Measurements from ENCODE around the gene FOXD4L6.
"Not testable (repeated sequence)": the region's sequence is repeated elsewhere in the genome, so short reads cannot be mapped to it uniquely, and the experiment has no call there.

The FOXD4L6 gene

GRCh38 chr9:41082358-41082757 is 46.1 kb downstream of the FOXD4L6 start:
- H3K27me3 ChIP-seq (ENCODE audit: insufficient read depth, poor library complexity, severe bottlenecking); ATAC-seq (ENCODE audit: low read depth); H3K9me3 ChIP-seq (ENCODE audit: severe bottlenecking); H3K27ac ChIP-seq (ENCODE audit: poor library complexity, severe bottlenecking); H3K36me3 ChIP-seq (ENCODE audit: low read depth); DNase-seq (ENCODE audit: low spot score); H3K4me1 ChIP-seq (ENCODE audit: insufficient read depth, poor library complexity, severe bottlenecking); H3K4me3 ChIP-seq (ENCODE audit: severe bottlenecking): not testable (repeated sequence)

GRCh38 chr9:41079464-41079863 is 49.0 kb downstream of the FOXD4L6 start:
- not testable (repeated sequence) for H3K4me3 ChIP-seq (ENCODE audit: severe bottlenecking); H3K27ac ChIP-seq (ENCODE audit: poor library complexity, severe bottlenecking); H3K4me1 ChIP-seq (ENCODE audit: insufficient read depth, poor library complexity, severe bottlenecking); H3K9me3 ChIP-seq (ENCODE audit: severe bottlenecking); ATAC-seq (ENCODE audit: low read depth); H3K36me3 ChIP-seq (ENCODE audit: low read depth); H3K27me3 ChIP-seq (ENCODE audit: insufficient read depth, poor library complexity, severe bottlenecking); DNase-seq (ENCODE audit: low spot score)

- H3K27me3 ChIP-seq (ENCODE audit: insufficient read depth, poor library complexity, severe bottlenecking); DNase-seq (ENCODE audit: low spot score): not testable (repeated sequence)
- ATAC-seq (ENCODE audit: low read depth): peak; percentile 49
Measured at GRCh38 chr9:41077586-41077985, 50.9 kb downstream of the FOXD4L6 start.

More at GRCh38 chr9:41077586-41077985, 50.9 kb downstream of the FOXD4L6 start:
- not testable (repeated sequence) for H3K36me3 ChIP-seq (ENCODE audit: low read depth); H3K4me1 ChIP-seq (ENCODE audit: insufficient read depth, poor library complexity, severe bottlenecking); H3K4me3 ChIP-seq (ENCODE audit: severe bottlenecking); H3K9me3 ChIP-seq (ENCODE audit: severe bottlenecking)
- peak overlapping the region; percentile 65 for H3K27ac ChIP-seq (ENCODE audit: poor library complexity, severe bottlenecking)
